HG03432 (cell line): ENCODE measurements around the gene STK40.

Experiments
- ATAC-seq: cut with Tn5 transposase; IDR thresholded peaks from one replicate; pipeline ENCODE4 v1.9.1; 2021; ENCODE audit warnings: mild to moderate bottlenecking, moderate library complexity; ENCODE audit not compliant: unreplicated experiment

The STK40 gene

GRCh38 chr1:36346741-36347370, 38.9 kb downstream of the STK40 start:
- ATAC-seq: no peak

DNA sequence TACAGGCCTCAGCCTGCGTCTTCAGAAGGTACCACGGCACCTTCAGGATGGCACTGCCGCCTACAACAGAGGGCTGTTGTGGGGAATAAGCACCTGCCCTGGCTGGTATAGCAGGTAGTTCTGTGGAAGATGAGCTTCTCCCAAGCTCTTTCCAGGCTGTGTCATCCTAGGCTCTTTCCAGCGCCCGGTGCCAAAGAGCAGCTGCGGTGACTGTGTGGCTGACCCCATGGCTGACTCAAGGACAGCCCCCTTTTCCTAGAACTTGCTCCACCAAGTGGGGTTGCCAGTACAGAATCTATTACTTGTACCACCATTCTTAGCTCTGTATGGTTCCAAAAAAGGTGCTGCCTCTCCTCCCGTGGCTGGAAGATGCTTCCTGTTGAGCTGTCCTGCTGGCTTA, 40.4 kb downstream of the STK40 start:
- ATAC-seq: no peak

DNA sequence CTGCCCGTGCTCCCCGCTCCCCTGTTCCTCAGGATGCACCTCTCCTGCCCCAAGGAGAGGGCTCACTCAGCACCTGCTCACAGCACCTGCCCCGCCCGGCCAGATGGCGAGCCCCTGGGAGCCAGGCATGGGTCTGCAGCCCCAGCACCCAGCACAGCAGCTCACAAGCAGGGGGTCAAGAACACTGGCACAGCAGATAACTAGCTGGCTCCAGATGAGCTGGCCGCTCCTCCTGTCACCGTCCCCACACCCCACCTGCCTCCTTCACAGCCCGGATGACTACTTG, 41.4 kb downstream of the STK40 start:
- ATAC-seq: no peak

GRCh38 chr1:36343651-36344394, 41.9 kb downstream of the STK40 start:
- no peak for ATAC-seq

- no peak for ATAC-seq
Observed at GRCh38 chr1:36342426-36343185, 43.1 kb downstream of the STK40 start.

DNA sequence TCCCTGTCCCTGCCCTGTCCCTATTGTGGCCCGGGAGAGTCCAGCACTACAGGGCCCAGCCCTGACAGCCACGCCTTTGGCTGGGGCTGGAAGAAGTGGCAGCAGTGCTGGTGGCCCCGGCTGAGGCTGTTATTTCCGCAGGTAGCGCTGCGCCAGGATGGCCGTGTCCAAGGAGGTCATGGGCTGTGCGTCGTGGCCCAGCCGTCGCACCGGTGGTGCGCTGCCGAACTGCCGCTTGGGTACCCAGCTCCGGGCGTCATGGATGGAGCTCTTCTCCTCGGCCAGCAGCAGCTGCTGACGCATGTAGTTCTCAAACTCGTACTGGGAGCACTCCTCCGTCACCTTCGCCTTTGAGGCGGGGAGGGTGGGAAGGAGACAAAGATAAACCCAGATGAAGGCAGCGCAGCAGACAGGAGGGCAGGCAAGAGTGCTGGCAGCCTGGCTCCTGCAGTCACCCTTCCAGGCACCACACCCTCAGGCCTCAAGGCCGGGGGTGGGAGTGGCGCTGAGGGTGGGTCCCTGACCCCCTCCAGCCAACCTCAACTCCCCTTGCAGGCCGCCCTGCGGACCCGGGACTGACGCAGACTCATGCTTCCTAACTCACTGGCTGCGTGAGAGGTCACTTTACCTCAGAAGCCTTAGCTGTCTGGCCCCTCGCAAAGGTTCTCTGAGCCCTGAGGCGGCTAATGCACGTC, 44.0 kb downstream of the STK40 start:
- no peak for ATAC-seq

GRCh38 chr1:36339615-36340014, 46.1 kb downstream of the STK40 start:
- no peak for ATAC-seq

- no peak for ATAC-seq
Observed at GRCh38 chr1:36339215-36339614, 46.5 kb downstream of the STK40 start.

GRCh38 chr1:36337830-36338229, 47.9 kb downstream of the STK40 start:
- ATAC-seq: no peak

- ATAC-seq: no peak
Observed at GRCh38 chr1:36330940-36331339, 54.8 kb downstream of the STK40 start.

DNA sequence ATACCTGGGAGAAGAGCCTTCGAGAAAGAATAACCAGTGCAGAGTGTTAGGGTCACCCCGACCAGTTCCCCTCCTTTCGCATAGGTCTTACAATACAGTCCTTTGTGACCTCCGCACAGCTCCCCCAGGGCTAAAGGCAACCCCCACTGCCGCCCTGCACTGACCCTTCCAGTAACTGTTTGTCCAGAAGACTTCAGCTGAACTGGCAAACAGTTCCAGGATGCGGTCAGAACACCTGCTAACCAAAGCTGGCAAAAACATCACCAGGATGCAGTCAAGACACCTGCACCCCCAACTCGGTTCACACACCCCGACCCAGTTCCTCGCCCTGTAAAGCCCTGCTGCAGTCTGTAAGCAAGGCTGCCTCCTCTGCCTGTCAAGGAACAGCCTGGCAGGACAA, 55.9 kb downstream of the STK40 start:
- ATAC-seq: no peak

DNA sequence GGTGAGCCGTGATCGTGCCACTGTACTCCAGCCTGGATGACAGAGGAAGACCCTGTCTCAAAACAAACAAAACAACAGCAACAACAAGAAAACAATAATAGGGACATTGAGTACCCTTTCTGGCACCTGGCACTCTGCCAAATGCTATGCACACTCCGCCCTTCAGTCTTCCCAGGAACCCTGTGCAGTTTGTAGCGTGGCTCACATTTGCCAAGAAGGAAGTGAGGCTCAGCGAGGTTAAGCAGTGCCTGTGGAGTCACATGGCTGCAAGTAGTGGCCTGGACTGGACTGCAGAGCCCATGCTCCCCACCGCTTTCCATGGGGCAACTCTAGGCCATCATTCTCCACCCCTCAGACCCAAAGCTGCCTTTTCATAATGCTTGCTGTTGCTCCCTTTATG, 57.0 kb downstream of the STK40 start:
- ATAC-seq: no peak

GRCh38 chr1:36328088-36328480, 57.6 kb downstream of the STK40 start:
- no peak for ATAC-seq

- ATAC-seq: no peak
Observed at GRCh38 chr1:36327421-36328087, 58.2 kb downstream of the STK40 start.

DNA sequence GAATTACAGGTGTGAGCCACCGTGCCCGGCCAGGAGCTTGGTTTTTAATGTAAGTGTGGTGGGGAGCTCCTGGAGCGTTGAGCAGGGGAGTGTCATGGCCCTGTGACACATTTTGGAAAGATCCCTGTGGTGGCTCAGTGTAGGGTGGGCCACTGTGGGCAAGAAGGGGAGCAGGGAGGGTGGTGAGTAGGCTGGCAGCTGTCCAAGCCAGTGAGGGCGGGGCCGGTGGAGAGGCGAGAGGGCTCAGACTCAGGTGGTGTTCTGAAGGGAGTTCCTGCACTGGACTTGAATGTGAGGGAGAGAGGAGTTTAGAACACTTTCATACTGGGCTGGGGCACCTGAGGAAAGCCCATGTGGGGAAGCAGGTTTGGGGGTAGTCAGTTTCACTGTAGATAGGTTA, 59.2 kb downstream of the STK40 start:
- no peak for ATAC-seq

DNA sequence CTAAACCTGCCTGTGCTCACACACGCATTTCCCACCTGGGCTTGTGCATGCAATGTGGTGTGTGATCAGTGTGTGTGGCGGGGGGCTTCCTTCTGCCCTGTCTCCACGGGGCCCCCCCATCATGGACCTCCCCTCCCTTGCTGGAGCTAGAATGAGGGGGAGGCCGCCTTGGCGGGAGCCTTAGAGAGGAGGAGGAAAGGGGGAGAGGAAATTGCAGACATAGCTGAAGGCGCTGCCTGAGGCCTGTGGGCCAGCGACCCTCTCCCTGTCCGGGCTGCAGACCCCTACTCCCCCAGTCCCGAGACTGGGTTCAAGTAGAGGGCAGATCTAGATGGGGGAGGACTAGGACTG, 61.4 kb downstream of the STK40 start:
- no peak for ATAC-seq

DNA sequence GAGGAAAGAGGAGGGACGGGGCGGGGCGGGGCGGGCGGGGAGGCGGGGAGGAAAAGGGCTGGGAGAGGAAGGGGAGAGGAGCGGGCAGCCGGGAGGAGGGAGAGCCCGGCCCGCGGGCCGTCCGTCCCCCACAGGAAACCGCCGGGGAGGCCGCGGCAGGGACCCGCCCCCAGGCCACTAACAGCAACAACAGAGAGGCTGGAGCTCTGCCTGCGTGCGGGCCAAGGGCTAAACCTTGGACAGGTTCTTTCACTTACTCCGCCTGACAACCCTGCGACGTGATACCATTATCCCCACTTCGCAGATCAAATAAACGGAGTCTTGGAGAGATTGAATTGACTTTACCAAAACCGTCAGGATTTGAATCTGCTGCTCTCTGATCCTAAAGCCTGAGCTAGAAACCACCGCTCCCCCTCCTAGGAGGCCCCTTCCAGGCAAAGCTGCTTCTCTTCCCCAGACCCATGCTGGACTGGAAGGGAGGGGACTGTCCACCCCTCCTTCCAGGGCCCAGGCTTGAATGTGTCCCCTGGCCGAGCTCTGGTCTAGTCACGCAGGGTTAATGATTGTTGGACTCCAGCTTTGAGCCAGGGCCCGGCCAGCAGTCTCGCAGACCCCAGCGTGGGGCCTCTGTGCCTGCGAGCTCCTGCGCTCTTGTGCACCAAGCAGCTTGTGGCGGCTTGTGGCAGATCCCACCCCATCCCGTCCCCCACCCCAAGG, 61.9 kb downstream of the STK40 start, which contains the start of gene EVA1B:
TSS of gene EVA1B (minus strand) at position 10 of the 717 bp plus-strand sequence. CDS start 608 bp downstream, outside the sequence.
- peak; percentile 44 for ATAC-seq

DNA sequence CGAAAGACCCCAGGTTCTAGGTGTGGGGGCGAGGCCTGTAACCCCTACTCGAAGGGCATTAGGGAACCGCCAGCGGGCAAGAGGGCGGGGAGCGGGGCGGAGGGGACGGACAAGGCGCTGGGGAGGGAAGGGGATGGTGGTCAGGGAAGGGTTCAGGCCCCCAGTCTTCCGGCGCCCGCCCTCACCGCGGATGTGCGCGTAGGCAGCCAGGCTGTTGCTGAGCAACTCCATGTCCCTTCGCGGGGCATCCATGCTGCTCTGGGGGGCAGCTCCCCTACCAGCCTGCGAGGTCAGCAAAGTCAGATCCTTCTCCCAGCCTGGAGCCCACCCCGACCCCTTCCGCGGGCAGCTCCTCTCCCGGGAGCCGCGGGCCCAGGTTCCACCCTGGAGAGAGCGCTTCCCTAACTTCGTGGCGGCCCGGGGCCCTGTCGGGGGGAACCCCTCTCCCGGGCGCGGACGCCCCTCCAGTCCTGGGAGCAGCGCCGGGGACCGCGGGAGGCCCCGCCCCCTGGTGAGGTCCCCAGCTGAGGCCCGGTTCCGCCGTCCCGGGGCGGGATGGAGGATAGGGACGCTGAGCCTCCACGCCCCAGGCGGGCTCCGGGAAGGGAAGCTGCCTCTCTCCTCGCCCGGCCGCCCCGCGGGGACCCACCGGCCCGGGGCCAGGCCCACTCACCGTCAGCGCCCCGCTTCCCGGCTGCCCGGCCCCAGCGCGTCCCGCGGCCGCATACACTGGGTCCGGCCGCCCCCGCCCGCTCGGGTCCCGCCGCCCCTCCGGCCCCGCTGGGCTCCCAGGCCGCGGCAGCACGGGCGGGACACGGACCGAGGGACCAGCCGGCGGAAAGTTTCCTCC, 62.7 kb downstream of the STK40 start:
- peak; percentile 33 for ATAC-seq

DNA sequence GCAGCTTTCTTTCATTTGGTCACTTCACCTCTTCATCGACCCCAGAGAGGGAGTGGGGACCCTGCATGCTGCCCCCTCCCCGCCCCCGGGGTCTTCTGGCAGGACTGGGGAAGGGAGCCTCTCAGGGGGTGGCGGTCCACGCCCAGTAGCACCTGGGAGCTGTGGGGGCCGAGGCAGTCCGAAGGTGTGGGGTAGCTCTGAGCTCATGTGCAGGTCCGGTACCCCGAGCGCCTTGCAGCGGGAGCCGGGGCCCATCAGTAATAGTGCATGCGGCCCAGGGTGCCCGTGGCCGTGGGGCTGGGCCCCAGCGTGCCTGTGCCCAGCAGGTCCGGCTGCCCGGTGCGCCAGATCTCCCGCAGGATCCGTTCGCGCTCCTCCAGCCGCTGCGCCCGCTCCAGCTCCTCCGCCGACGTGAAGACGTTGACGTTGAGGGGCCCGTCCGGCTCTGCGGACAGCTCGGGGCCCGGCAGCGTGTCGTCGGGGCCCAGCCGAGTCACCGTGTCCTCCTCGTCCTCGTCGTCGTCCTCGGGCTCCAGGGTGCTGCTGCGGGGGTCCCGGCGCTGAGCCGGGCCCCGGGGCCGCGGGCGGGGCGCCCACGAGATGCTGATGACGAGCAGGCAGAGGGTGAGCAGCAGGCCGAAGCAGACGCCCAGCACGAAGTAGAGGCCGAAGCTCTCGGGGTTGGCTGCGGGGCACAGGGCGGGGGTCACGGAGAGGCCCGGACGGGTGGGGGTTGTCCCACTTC, 63.5 kb downstream of the STK40 start:
- no peak for ATAC-seq
